Lower leg skin (tissue), 3 donors: ENCODE results near the gene ZSWIM3.

Experiments
- CTCF ChIP-seq, 3 donors: fragments of 450-650 bp; IDR thresholded peaks; one replicate each; pipeline ENCODE4 v1.5.1; 2016; ENCODE audit warnings: antibody characterized with exemption in 3 of 3, mild to moderate bottlenecking in 3 of 3, moderate library complexity in 2 of 3
- POLR2A ChIP-seq, 2 donors: fragments of 450-650 bp; IDR thresholded peaks; one replicate each; pipeline ENCODE4 v1.6.1; 2016 to 2017; ENCODE audit warnings: antibody characterized with exemption in 2 of 2, mild to moderate bottlenecking in 1 of 2, moderate library complexity in 1 of 2

GRCh38 chr20:45909336-45909808 lies 52.0 kb downstream of the ZSWIM3 start:
- TF ChIP-seq CTCF (IDR thresholded peaks at IDR 0.05) (peak in 1 of 3 donors; percentile 7), POLR2A (IDR thresholded peaks at IDR 0.05) (no peak)
